HCT116 (cell line): ENCODE measurements around the gene PDP2. TPM values are rescaled to one million over a fixed set of nuclear protein-coding genes. Genes with fewer than 3 reads are reported as not detected.

Source experiments
- ATAC-seq: fragments of 200-7000 bp; cut with Tn5 transposase; 2 replicates; pipeline ENCODE4 v1.9.1; 2020; ENCODE audit warnings: mild to moderate bottlenecking, moderate library complexity
- BruUV-seq: library from RNA; stranded (reverse); fragments of 400-500 nt; replicated peaks from 2 replicates; lab custom pipeline; 2021; lab: Mats Ljungman, UMichigan
- CTCF ChIA-PET: fragments of 300-600 bp; sonication (Branson Sonifier 250); formaldehyde crosslinking; loops from one replicate; lab custom pipeline; 2021; ENCODE audit warnings: antibody characterized with exemption; lab: Charles Lee
- POLR2A ChIA-PET: fragments of 300-600, 350-600 bp; sonication (Branson Sonifier 250); formaldehyde crosslinking; loops from one replicate; lab custom pipeline; 2021; ENCODE audit warnings: antibody characterized with exemption; lab: Charles Lee
- RAD21 ChIA-PET, 2 experiments: fragments of 300-600 bp; sonication (Branson Sonifier 250); formaldehyde crosslinking; loops; one replicate each; lab custom pipeline; 2023; ENCODE audit warnings: low total read pairs in 2 of 2; ENCODE audit not compliant: uncharacterized antibody in 2 of 2, unreplicated experiment in 2 of 2, low non-redundant PET in 1 of 2; lab: Charles Lee
- DNase-seq: peaks from one replicate; pipeline ENCODE4 v3.0.0-alpha.2; 2010; ENCODE audit warnings: low read depth, low spot score
- H2AFZ ChIP-seq: fragments of 200-600 bp; shearing (Covaris generic), sonication (generic); 2 replicates; pipeline ENCODE4 v1.6.1; 2017; ENCODE audit warnings: low read depth, mixed run types, mixed read lengths, antibody characterized with exemption, low read length; ENCODE audit not compliant: poor library complexity, severe bottlenecking
- H3K27ac ChIP-seq: 2 replicates; pipeline ENCODE4 v1.5.1; 2012; ENCODE audit warnings: low read depth, low read length
- H3K27me3 ChIP-seq: fragments of 200-600 bp; sonication (generic); 2 replicates; pipeline ENCODE4 v1.6.1; 2016; ENCODE audit warnings: mixed run types, low read length, mixed read lengths; ENCODE audit not compliant: insufficient read depth
- H3K36me3 ChIP-seq, 2 experiments: fragments of 200-500 bp in 1 of 2; fragments of 200-600 bp in 1 of 2; sonication (Bioruptor generic) in 1 of 2; sonication (generic) in 1 of 2; 2 replicates each; pipeline versions ENCODE4 v1.5.1 to v1.6.1; 2014 to 2016; ENCODE audit warnings: low read length in 2 of 2, inconsistent platforms in 1 of 2, mixed read lengths in 1 of 2, mixed run types in 1 of 2; ENCODE audit not compliant: insufficient read depth in 2 of 2, control insufficient read depth in 1 of 2
- H3K4me1 ChIP-seq, 2 experiments: fragments of 200-600 bp in 1 of 2; sonication (generic) in 1 of 2; 2 replicates each; pipeline versions ENCODE4 v1.5.1 to v1.6.1; 2012 to 2017; ENCODE audit warnings: low read length in 2 of 2, inconsistent platforms in 1 of 2, mild to moderate bottlenecking in 1 of 2, mixed read lengths in 1 of 2, mixed run types in 1 of 2, moderate library complexity in 1 of 2; ENCODE audit not compliant: insufficient read depth in 2 of 2, control insufficient read depth in 1 of 2
- H3K4me2 ChIP-seq: fragments of 200-600 bp; sonication (generic); 2 replicates; pipeline ENCODE4 v1.6.1; 2017; ENCODE audit warnings: mixed run types, low read length, mixed read lengths
- H3K4me3 ChIP-seq, 2 experiments: fragments of 200-600 bp in 1 of 2; sonication (generic) in 1 of 2; replicated peaks in 1 of 2; 2 replicates each; pipeline ENCODE4 v1.5.1; 2011 to 2016; ENCODE audit warnings: low read length in 2 of 2, control low read depth in 1 of 2, low read depth in 1 of 2, mild to moderate bottlenecking in 1 of 2, mixed read lengths in 1 of 2, mixed run types in 1 of 2
- H3K79me2 ChIP-seq: fragments of 200-600 bp; sonication (generic); 2 replicates; pipeline ENCODE4 v1.6.1; 2017; ENCODE audit warnings: mild to moderate bottlenecking, mixed run types, low read length, moderate library complexity, mixed read lengths; ENCODE audit not compliant: insufficient read depth
- H3K9ac ChIP-seq: fragments of 200-600 bp; sonication (generic); 2 replicates; pipeline ENCODE4 v1.6.1; 2016; ENCODE audit warnings: low read length, mixed read lengths
- H3K9me2 ChIP-seq: fragments of 200-600 bp; sonication (generic), shearing (Covaris generic); 2 replicates; pipeline ENCODE4 v1.6.1; 2017; ENCODE audit warnings: mixed run types, mild to moderate bottlenecking, moderate library complexity; ENCODE audit not compliant: insufficient read depth
- H3K9me3 ChIP-seq, 2 experiments: fragments of 200-500 bp in 1 of 2; fragments of 200-600 bp in 1 of 2; sonication (Bioruptor generic) in 1 of 2; sonication (generic) in 1 of 2; 2 replicates each; pipeline ENCODE4 v1.6.1; 2014 to 2017; ENCODE audit warnings: low read length in 2 of 2, mixed read lengths in 2 of 2, inconsistent platforms in 1 of 2, low read depth in 1 of 2, mild to moderate bottlenecking in 1 of 2, mixed run types in 1 of 2, moderate library complexity in 1 of 2; ENCODE audit not compliant: control insufficient read depth in 1 of 2, insufficient read depth in 1 of 2
- H4K20me1 ChIP-seq: fragments of 200-600 bp; sonication (generic), shearing (Covaris generic); 2 replicates; pipeline ENCODE4 v1.6.1; 2017; ENCODE audit warnings: mixed run types, mild to moderate bottlenecking, moderate library complexity; ENCODE audit not compliant: insufficient read depth
- ATF3 ChIP-seq: IDR thresholded peaks from 2 replicates; pipeline ENCODE4 v1.6.1; 2012
- CBX3 ChIP-seq: IDR thresholded peaks from 2 replicates; pipeline ENCODE4 v1.6.1; 2012; ENCODE audit warnings: low read depth
- EZH2phosphoT487 ChIP-seq: fragments of 200-600 bp; IDR thresholded peaks from 2 replicates; pipeline ENCODE4 v1.6.1; 2018; ENCODE audit warnings: antibody characterized with exemption, borderline replicate concordance
- JUND ChIP-seq: IDR thresholded peaks from 2 replicates; pipeline ENCODE4 v1.6.1; 2012
- MAX ChIP-seq: IDR thresholded peaks from 2 replicates; pipeline ENCODE4 v1.6.1; 2012
- POLR2A ChIP-seq: IDR thresholded peaks from 2 replicates; pipeline ENCODE4 v1.7.0; 2011; ENCODE audit warnings: borderline replicate concordance; ENCODE audit not compliant: insufficient read depth, insufficient read length; ENCODE audit errors: extremely low read depth
- POLR2AphosphoS5 ChIP-seq: IDR thresholded peaks from 2 replicates; pipeline ENCODE4 v1.6.1; 2011; ENCODE audit warnings: mild to moderate bottlenecking, low read depth, low read length, moderate library complexity
- RAD21 ChIP-seq: IDR thresholded peaks from 2 replicates; pipeline ENCODE4 v1.6.1; 2012; ENCODE audit warnings: low read depth, mild to moderate bottlenecking
- REST ChIP-seq: IDR thresholded peaks from 2 replicates; pipeline ENCODE4 v1.6.1; 2012; ENCODE audit warnings: low read depth
- SIN3A ChIP-seq: IDR thresholded peaks from 2 replicates; pipeline ENCODE4 v1.6.1; 2012; ENCODE audit warnings: low read depth
- YY1 ChIP-seq: IDR thresholded peaks from 2 replicates; pipeline ENCODE4 v1.6.1; 2011; ENCODE audit warnings: low read length, low read depth, moderate library complexity, mild to moderate bottlenecking; ENCODE audit not compliant: insufficient replicate concordance; ENCODE audit errors: extremely low read depth
- ZBTB33 ChIP-seq: IDR thresholded peaks from 2 replicates; pipeline ENCODE4 v1.6.1; 2011; ENCODE audit warnings: mild to moderate bottlenecking, low read length, moderate library complexity; ENCODE audit not compliant: insufficient replicate concordance; ENCODE audit errors: extremely low read depth
- intact Hi-C: fragments of 100-400 bp; cut with micrococcal nuclease; formaldehyde crosslinking; loops from 2 replicates; pipeline ENCODE4 v1.10.0; 2022
- total RNA-seq: library from RNA; stranded (reverse); gene quantifications from one replicate; pipeline ENCODE4 v1.2.1, GENCODE V29; 2021; ENCODE audit not compliant: unreplicated experiment

Gene PDP2
- total RNA-seq, 1 experiment from 2014 or later, result 19.9 TPM

- DNase-seq (no peak), ATAC-seq (no peak)
- ChIA-PET RAD21 (no interaction called here), CTCF (interaction anchor here (1.1 to 1.2 kb wide), 2 partner anchors 8 to 23 kb away, joined by 4 to 5 read pairs; no protein-coding TSS in a partner anchor), POLR2A (no interaction called here)
- Histone ChIP-seq H3K4me1 (no peaks in the 10 kb centered on the region), H3K27me3 (no peaks in the 10 kb centered on the region), H4K20me1 (no peaks in the 10 kb centered on the region), H3K79me2 (no peaks in the 10 kb centered on the region), H3K36me3 (no peaks in the 10 kb centered on the region), H3K9me3 (no peaks in the 10 kb centered on the region), H3K4me3 (no peak overlapping the region), H3K9ac (no peak overlapping the region), H3K9me2 (no peaks in the 10 kb centered on the region), H3K4me2 (no peak overlapping the region), H2AFZ (no peak overlapping the region), H3K27ac (no peak overlapping the region)
- BruUV-seq, result no TSS peak
- intact Hi-C loops, result no loop called here
- no peak for TF ChIP-seq YY1
Measured at GRCh38 chr16:66918355-66918754, 38.0 kb downstream of the PDP2 start.

GRCh38 chr16:66918803-66919568, 38.7 kb downstream of the PDP2 start, which contains the start of gene CDH16:
CDH16 (minus strand) TSS chr16:66918885; CDS start chr16:66918065, 820 bp downstream.
- BruUV-seq, result no TSS peak
- Histone ChIP-seq H3K36me3 (no peaks in the 10 kb centered on the region), H3K27ac (no peak within 1 kb of the TSS), H3K4me1 (no peaks in the 10 kb centered on the region), H3K79me2 (no peaks in the 10 kb centered on the region), H3K27me3 (no peaks in the 10 kb centered on the region), H3K9me3 (no peaks in the 10 kb centered on the region), H3K4me2 (no peak within 1 kb of the TSS), H4K20me1 (no peaks in the 10 kb centered on the region), H3K4me3 (no peak within 1 kb of the TSS), H2AFZ (no peak within 1 kb of the TSS), H3K9me2 (no peaks in the 10 kb centered on the region), H3K9ac (no peak within 1 kb of the TSS)
- DNase-seq (no peak), ATAC-seq (no peak)
- ChIA-PET RAD21 (no interaction called here), CTCF (interaction anchor here (1.1 to 1.4 kb wide), 3 partner anchors 9 to 46 kb away, joined by 3 to 5 read pairs (median 4); no protein-coding TSS in a partner anchor), POLR2A (interaction anchor here (1.2 kb wide), 1 partner anchor 9 kb away, joined by 3 read pairs; no protein-coding TSS in a partner anchor)
- intact Hi-C loops, result no loop called here
- no peak for TF ChIP-seq CBX3
- no peak for TF ChIP-seq MAX
- no peak for TF ChIP-seq ATF3
- TF ChIP-seq REST, result no peak
- no peak for TF ChIP-seq SIN3A
- no peak for TF ChIP-seq ZBTB33
- no peak for TF ChIP-seq POLR2AphosphoS5
- no peak for TF ChIP-seq POLR2A
- no peak for TF ChIP-seq RAD21
- TF ChIP-seq JUND, result no peak
- TF ChIP-seq EZH2phosphoT487, result no peak
